GM23248 (cell line): Measurements from ENCODE around the gene SLC35A2.

Experiments
- EZH2 ChIP-seq: fragments of 200-600 bp; sonication (generic); IDR thresholded peaks from 2 replicates; pipeline ENCODE4 v1.6.1; 2018; ENCODE audit warnings: antibody characterized with exemption, mild to moderate bottlenecking; ENCODE audit not compliant: insufficient read depth, poor library complexity, severe bottlenecking
- EZH2phosphoT487 ChIP-seq: fragments of 200-600 bp; sonication (generic); IDR thresholded peaks from 2 replicates; pipeline ENCODE4 v1.6.1; 2018; ENCODE audit warnings: antibody characterized with exemption, moderate library complexity, mild to moderate bottlenecking, low read depth; ENCODE audit not compliant: insufficient read depth

DNA sequence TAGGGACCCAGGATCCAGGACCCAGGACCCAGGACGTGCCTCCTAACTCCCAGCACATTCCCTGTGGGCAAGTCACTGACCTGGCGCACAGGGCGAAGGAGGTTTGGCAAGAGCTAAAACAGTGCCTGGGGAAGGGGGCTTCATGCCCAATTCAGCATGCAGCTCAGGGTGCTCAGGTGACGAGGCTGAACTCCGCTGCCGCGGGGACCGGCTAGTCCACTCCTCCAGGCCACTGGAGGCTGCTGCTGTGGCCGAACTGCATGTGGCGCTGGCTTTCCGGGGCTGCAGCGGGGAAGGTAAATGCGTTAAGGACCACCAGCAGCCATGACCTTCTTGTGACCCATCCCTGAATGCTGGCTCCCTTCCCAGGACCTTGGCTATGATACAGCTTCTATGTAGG is 12.3 kb upstream of the SLC35A2 start:
- TF ChIP-seq EZH2 (no peak), EZH2phosphoT487 (no peak)
